NCI-H345 (cell line): Measurements from ENCODE around the gene SIRPA.

Experiments
- DNase-seq: peaks from one replicate; lab custom pipeline; 2025; lab: John Stamatoyannopoulos, UW

SIRPA gene

GRCh38 chr20:1888796-1889463 lies 6.3 kb upstream of the SIRPA start:
- no peak for DNase-seq

- no peak for DNase-seq
Measured at GRCh38 chr20:1890469-1891262, 4.5 kb upstream of the SIRPA start.

GRCh38 chr20:1891263-1892118 lies 3.7 kb upstream of the SIRPA start:
- DNase-seq, result no peak

- DNase-seq, result no peak
Measured at GRCh38 chr20:1892119-1892385, 3.2 kb upstream of the SIRPA start.

- DNase-seq, result no peak
Measured at GRCh38 chr20:1893721-1894470, 1.3 kb upstream of the SIRPA start.

- peak; percentile 47 for DNase-seq
Measured at GRCh38 chr20:1894471-1894950, 696 bp upstream of the SIRPA start.

GRCh38 chr20:1895674-1896483 lies 672 bp downstream of the SIRPA start:
- DNase-seq, result no peak

GRCh38 chr20:1896484-1897258 lies 1.5 kb downstream of the SIRPA start:
- no peak for DNase-seq

- DNase-seq, result no peak
Measured at GRCh38 chr20:1897541-1897940, 2.3 kb downstream of the SIRPA start.

- DNase-seq, result no peak
Measured at GRCh38 chr20:1897965-1898464, 2.8 kb downstream of the SIRPA start.

GRCh38 chr20:1898482-1899240 lies 3.5 kb downstream of the SIRPA start:
- no peak for DNase-seq

- no peak for DNase-seq
Measured at GRCh38 chr20:1899241-1899525, 4.0 kb downstream of the SIRPA start.

GRCh38 chr20:1900321-1900801 lies 5.2 kb downstream of the SIRPA start:
- peak; percentile 61 for DNase-seq

GRCh38 chr20:1901704-1902103 lies 6.5 kb downstream of the SIRPA start:
- DNase-seq, result no peak

GRCh38 chr20:1902188-1902587 lies 7.0 kb downstream of the SIRPA start:
- no peak for DNase-seq

GRCh38 chr20:1904135-1904534 lies 8.9 kb downstream of the SIRPA start:
- no peak for DNase-seq

- DNase-seq, result no peak
Measured at GRCh38 chr20:1905009-1905408, 9.8 kb downstream of the SIRPA start.

- DNase-seq, result no peak
Measured at GRCh38 chr20:1905693-1906092, 10.5 kb downstream of the SIRPA start.

GRCh38 chr20:1906361-1907051 lies 11.3 kb downstream of the SIRPA start:
- no peak for DNase-seq
